Measurements from ENCODE around the gene ATP11A.

The ATP11A gene

DNA sequence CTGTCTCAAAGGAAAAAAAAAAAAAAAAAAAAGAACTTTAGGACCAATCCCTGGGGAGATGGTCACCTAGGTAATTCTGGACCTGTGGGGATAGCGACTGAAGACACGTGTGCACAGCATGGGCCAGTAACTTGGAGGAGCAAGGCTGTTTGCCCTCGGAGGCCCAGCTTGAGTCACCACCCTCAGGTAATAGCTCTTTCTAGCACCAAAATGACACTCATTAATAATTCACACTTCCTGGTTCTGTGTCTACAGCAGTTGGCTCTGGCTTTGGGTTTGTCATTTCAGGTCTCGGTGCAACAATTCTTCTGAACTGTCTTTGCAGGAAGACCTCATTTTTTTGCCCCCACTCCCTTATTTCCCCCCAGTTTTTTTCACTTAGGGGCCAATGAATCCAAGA lies 3.9 kb upstream of the ATP11A start:
- Histone ChIP-seq H3K9me3 (ENCODE audit: control insufficient read depth, insufficient read depth, low read depth, low read length) (no peaks in the 10 kb centered on the region), H3K36me3 (ENCODE audit: control insufficient read depth in 2 of 2, insufficient read depth in 1 of 2, low read length in 2 of 2) (no peaks in the 10 kb centered on the region), H3K27ac (ENCODE audit: extremely low read depth, low read depth, low read length) (no peak overlapping the region), H3K4me1 (ENCODE audit: control insufficient read depth, insufficient read depth, low read length) (no peaks in the 10 kb centered on the region), H3K4me3 (ENCODE audit: low read depth, low read length) (no peak overlapping the region)
- POLR2A ChIA-PET: no interaction called here
- TF ChIP-seq ZNF202 (tag by site-specific recombination; IDR thresholded peaks at IDR 0.05; ENCODE audit: borderline replicate concordance): no peak
- TF ChIP-seq ZNF660 (tag by site-specific recombination; IDR thresholded peaks at IDR 0.05): no peak
- no peak for TF ChIP-seq MZF1 (tag by site-specific recombination; IDR thresholded peaks at IDR 0.05; ENCODE audit: borderline replicate concordance)
- no peak for TF ChIP-seq ZNF529 (tag by site-specific recombination; IDR thresholded peaks at IDR 0.05; ENCODE audit: insufficient replicate concordance)
- TF ChIP-seq ZNF223 (tag by site-specific recombination; IDR thresholded peaks at IDR 0.05): no peak
- no peak for TF ChIP-seq HOXD13 (CRISPR knock-in tag; IDR thresholded peaks at IDR 0.05; ENCODE audit: borderline replicate concordance)
- TF ChIP-seq ZNF169 (tag by site-specific recombination; IDR thresholded peaks at IDR 0.05): no peak
- TF ChIP-seq ZSCAN30 (tag by site-specific recombination; IDR thresholded peaks at IDR 0.05): no peak
- TF ChIP-seq RBAK (tag by site-specific recombination; IDR thresholded peaks at IDR 0.05): no peak
- TF ChIP-seq ZFP69B (tag by site-specific recombination; IDR thresholded peaks at IDR 0.05): no peak
- no peak for TF ChIP-seq SALL2 (tag by site-specific recombination; IDR thresholded peaks at IDR 0.05; ENCODE audit: borderline replicate concordance)
- no peak for TF ChIP-seq KLF10 (tag by site-specific recombination; IDR thresholded peaks at IDR 0.05)
- no peak for TF ChIP-seq ZNF335 (tag by site-specific recombination; conservative IDR thresholded peaks at IDR 0.05)
- no peak for TF ChIP-seq ZNF596 (tag by site-specific recombination; IDR thresholded peaks at IDR 0.05)
- CTCF ChIA-PET: interaction anchor here (0.6 kb wide), 1 partner anchor 98 kb away, joined by 4 read pairs; no protein-coding TSS in a partner anchor

- TF ChIP-seq PRDM10 (tag by site-specific recombination; IDR thresholded peaks at IDR 0.05) (no peak), ZNF248 (tag by site-specific recombination; IDR thresholded peaks at IDR 0.05) (no peak), ZBTB48 (tag by site-specific recombination; IDR thresholded peaks at IDR 0.05) (no peak), ZNF16 (tag by site-specific recombination; IDR thresholded peaks at IDR 0.05; ENCODE audit: low read depth) (no peak), ZNF623 (tag by site-specific recombination; IDR thresholded peaks at IDR 0.05) (no peak), ZNF473 (tag by site-specific recombination; IDR thresholded peaks at IDR 0.05) (no peak), ZBTB8A (tag by site-specific recombination; IDR thresholded peaks at IDR 0.05) (no peak)
- TF ChIP-seq, protein P1, sequence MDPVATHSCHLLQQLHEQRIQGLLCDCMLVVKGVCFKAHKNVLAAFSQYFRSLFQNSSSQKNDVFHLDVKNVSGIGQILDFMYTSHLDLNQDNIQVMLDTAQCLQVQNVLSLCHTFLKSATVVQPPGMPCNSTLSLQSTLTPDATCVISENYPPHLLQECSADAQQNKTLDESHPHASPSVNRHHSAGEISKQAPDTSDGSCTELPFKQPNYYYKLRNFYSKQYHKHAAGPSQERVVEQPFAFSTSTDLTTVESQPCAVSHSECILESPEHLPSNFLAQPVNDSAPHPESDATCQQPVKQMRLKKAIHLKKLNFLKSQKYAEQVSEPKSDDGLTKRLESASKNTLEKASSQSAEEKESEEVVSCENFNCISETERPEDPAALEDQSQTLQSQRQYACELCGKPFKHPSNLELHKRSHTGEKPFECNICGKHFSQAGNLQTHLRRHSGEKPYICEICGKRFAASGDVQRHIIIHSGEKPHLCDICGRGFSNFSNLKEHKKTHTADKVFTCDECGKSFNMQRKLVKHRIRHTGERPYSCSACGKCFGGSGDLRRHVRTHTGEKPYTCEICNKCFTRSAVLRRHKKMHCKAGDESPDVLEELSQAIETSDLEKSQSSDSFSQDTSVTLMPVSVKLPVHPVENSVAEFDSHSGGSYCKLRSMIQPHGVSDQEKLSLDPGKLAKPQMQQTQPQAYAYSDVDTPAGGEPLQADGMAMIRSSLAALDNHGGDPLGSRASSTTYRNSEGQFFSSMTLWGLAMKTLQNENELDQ (tag by site-specific recombination; IDR thresholded peaks at IDR 0.05; ENCODE audit: low read depth): no peak
- Histone ChIP-seq H3K36me3 (ENCODE audit: control insufficient read depth in 2 of 2, insufficient read depth in 1 of 2, low read length in 2 of 2) (no peaks in the 10 kb centered on the region), H3K9me3 (ENCODE audit: control insufficient read depth, insufficient read depth, low read depth, low read length) (no peaks in the 10 kb centered on the region), H3K4me3 (ENCODE audit: low read depth, low read length) (no peak overlapping the region), H3K27ac (ENCODE audit: extremely low read depth, low read depth, low read length) (no peak overlapping the region), H3K4me1 (ENCODE audit: control insufficient read depth, insufficient read depth, low read length) (no peaks in the 10 kb centered on the region)
- CTCF ChIA-PET: interaction anchor here (0.6 kb wide), 1 partner anchor 98 kb away, joined by 4 read pairs; no protein-coding TSS in a partner anchor
- POLR2A ChIA-PET: no interaction called here
These were observed 3.5 kb upstream of the ATP11A start for GRCh38 chr13:112686364-112686763.

Data from HEK293 (cell line).